22Rv1 (cell line): ENCODE results near the gene GPD2.

ENCODE experiments used
- H3K27ac ChIP-seq: fragments of 450-650 bp; 2 replicates; pipeline ENCODE4 v1.5.1; 2017
- ZFX ChIP-seq: fragments of 450-650 bp; IDR thresholded peaks from 2 replicates; pipeline ENCODE4 v1.6.1; 2017; ENCODE audit warnings: antibody characterized with exemption, borderline replicate concordance
- TF ChIP-seq, protein P1 (sequence below): fragments of 450-650 bp; IDR thresholded peaks from 2 replicates; pipeline ENCODE4 v1.5.1; 2017; ENCODE audit warnings: mild to moderate bottlenecking

The GPD2 gene

GRCh38 chr2:156476021-156476849, 40.1 kb downstream of the GPD2 start:
- no peak overlapping the region for H3K27ac ChIP-seq
- no peak for TF ChIP-seq ZFX

- no peak overlapping the region for H3K27ac ChIP-seq
- TF ChIP-seq, protein P1, sequence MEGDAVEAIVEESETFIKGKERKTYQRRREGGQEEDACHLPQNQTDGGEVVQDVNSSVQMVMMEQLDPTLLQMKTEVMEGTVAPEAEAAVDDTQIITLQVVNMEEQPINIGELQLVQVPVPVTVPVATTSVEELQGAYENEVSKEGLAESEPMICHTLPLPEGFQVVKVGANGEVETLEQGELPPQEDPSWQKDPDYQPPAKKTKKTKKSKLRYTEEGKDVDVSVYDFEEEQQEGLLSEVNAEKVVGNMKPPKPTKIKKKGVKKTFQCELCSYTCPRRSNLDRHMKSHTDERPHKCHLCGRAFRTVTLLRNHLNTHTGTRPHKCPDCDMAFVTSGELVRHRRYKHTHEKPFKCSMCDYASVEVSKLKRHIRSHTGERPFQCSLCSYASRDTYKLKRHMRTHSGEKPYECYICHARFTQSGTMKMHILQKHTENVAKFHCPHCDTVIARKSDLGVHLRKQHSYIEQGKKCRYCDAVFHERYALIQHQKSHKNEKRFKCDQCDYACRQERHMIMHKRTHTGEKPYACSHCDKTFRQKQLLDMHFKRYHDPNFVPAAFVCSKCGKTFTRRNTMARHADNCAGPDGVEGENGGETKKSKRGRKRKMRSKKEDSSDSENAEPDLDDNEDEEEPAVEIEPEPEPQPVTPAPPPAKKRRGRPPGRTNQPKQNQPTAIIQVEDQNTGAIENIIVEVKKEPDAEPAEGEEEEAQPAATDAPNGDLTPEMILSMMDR, result no peak
- TF ChIP-seq ZFX, result no peak
Observed at GRCh38 chr2:156476850-156477206, 40.6 kb downstream of the GPD2 start.

GRCh38 chr2:156480376-156480775, 44.2 kb downstream of the GPD2 start:
- H3K27ac ChIP-seq, result no peak overlapping the region
- no peak for TF ChIP-seq ZFX

DNA sequence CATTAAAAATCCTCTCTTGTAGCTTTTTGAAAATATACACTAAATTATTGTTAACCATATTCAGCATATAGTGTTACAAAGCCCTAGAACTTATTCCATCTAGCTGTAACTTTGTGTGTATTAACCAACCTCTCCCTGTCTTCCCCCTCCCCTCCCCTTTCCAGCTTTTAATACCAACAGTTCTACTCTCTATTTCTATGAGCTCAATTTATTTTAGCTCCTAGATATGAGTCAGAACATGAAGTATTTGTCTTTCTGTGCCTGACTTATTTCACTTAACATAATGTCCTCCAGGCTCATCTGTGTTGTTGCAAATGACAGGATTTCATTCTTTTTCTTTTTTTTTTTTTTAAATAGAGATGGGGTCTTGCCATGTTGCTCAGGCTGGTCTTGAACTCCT, 45.1 kb downstream of the GPD2 start:
- H3K27ac ChIP-seq, result no peak overlapping the region
- TF ChIP-seq, protein P1, result no peak
- TF ChIP-seq ZFX, result no peak

- TF ChIP-seq, protein P1, result no peak
- no peak for TF ChIP-seq ZFX
Observed at GRCh38 chr2:156483741-156484173, 47.6 kb downstream of the GPD2 start.

GRCh38 chr2:156486147-156486546, 50.0 kb downstream of the GPD2 start:
- TF ChIP-seq, protein P1, result no peak
- TF ChIP-seq ZFX, result no peak
- no peak overlapping the region for H3K27ac ChIP-seq

More at GRCh38 chr2:156483741-156484173, 47.6 kb downstream of the GPD2 start:
- H3K27ac ChIP-seq, result peak overlapping the region; percentile 12; the same call in 1 of the 2 replicates

- H3K27ac ChIP-seq, result no peak overlapping the region
- TF ChIP-seq, protein P1, result no peak
- no peak for TF ChIP-seq ZFX
Observed at GRCh38 chr2:156486614-156487013, 50.4 kb downstream of the GPD2 start.

- TF ChIP-seq, protein P1, result no peak
- no peak for TF ChIP-seq ZFX
Observed at GRCh38 chr2:156489195-156489594, 53.0 kb downstream of the GPD2 start.

More at GRCh38 chr2:156489195-156489594, 53.0 kb downstream of the GPD2 start:
- no peak overlapping the region for H3K27ac ChIP-seq
